OCI-LY1 (cell line): ENCODE results near the gene PABPC1L.

Experiments used
- H2AFZ ChIP-seq: fragments of 200-600 bp; sonication (generic), shearing (Covaris generic); 2 replicates; pipeline ENCODE4 v1.6.0; 2014; ENCODE audit warnings: antibody characterized with exemption, mild to moderate bottlenecking, low read length
- H3F3A ChIP-seq: fragments of 200-600 bp; sonication (generic), shearing (Covaris generic); 2 replicates; pipeline ENCODE4 v1.6.0; 2014; ENCODE audit warnings: mild to moderate bottlenecking, antibody characterized with exemption, low read length, moderate library complexity; ENCODE audit not compliant: insufficient read depth
- H3K27ac ChIP-seq: fragments of 200-600 bp; sonication (generic); 2 replicates; pipeline ENCODE4 v1.5.1; 2014; ENCODE audit warnings: low read length, mixed run types, mild to moderate bottlenecking, low read depth; ENCODE audit not compliant: poor library complexity, severe bottlenecking
- H3K27me3 ChIP-seq: fragments of 200-600 bp; sonication (generic); 2 replicates; pipeline ENCODE4 v1.6.0; 2014; ENCODE audit warnings: antibody characterized with exemption, mild to moderate bottlenecking, low read length, moderate library complexity; ENCODE audit not compliant: insufficient read depth
- H3K36me3 ChIP-seq: fragments of 200-600 bp; sonication (generic); 2 replicates; pipeline ENCODE4 v1.6.1; 2014; ENCODE audit warnings: mild to moderate bottlenecking, antibody characterized with exemption, low read length, moderate library complexity, mixed read lengths; ENCODE audit not compliant: insufficient read depth
- H3K4me1 ChIP-seq: fragments of 200-600 bp; sonication (generic); 2 replicates; pipeline ENCODE4 v1.5.1; 2014; ENCODE audit warnings: mild to moderate bottlenecking, low read length, moderate library complexity; ENCODE audit not compliant: insufficient read depth, severe bottlenecking
- H3K4me2 ChIP-seq: fragments of 200-600 bp; sonication (generic), shearing (Covaris generic); 2 replicates; pipeline ENCODE4 v1.6.1; 2014; ENCODE audit warnings: low read length
- H3K4me3 ChIP-seq: fragments of 200-600 bp; sonication (generic); 2 replicates; pipeline ENCODE4 v1.5.1; 2014; ENCODE audit warnings: low read length, low read depth, mild to moderate bottlenecking, mixed read lengths; ENCODE audit not compliant: poor library complexity, severe bottlenecking
- H3K79me2 ChIP-seq: fragments of 200-600 bp; shearing (Covaris generic); 2 replicates; pipeline ENCODE4 v1.6.1; 2016; ENCODE audit warnings: mixed run types, low read length, mixed read lengths; ENCODE audit not compliant: insufficient read depth
- H3K9ac ChIP-seq: fragments of 200-600 bp; sonication (generic), shearing (Covaris generic); 2 replicates; pipeline ENCODE4 v1.6.1; 2014; ENCODE audit warnings: mild to moderate bottlenecking, low read length, mixed read lengths
- H3K9me2 ChIP-seq: fragments of 200-600 bp; sonication (generic), shearing (Covaris generic); 2 replicates; pipeline ENCODE4 v1.6.1; 2014; ENCODE audit warnings: low read depth, mild to moderate bottlenecking, low read length, mixed read lengths
- H3K9me3 ChIP-seq: fragments of 200-600 bp; shearing (Covaris generic); 2 replicates; pipeline ENCODE4 v1.6.1; 2014; ENCODE audit warnings: low read length, mixed read lengths
- H4K20me1 ChIP-seq: fragments of 200-600 bp; sonication (generic), shearing (Covaris generic); 2 replicates; pipeline ENCODE4 v1.6.0; 2016; ENCODE audit warnings: mild to moderate bottlenecking, low read length; ENCODE audit not compliant: insufficient read depth
- EZH2 ChIP-seq: fragments of 200-600 bp; sonication (generic), shearing (Covaris generic); IDR thresholded peaks from 2 replicates; pipeline ENCODE4 v1.8.0; 2017; ENCODE audit warnings: borderline replicate concordance, mixed run types, mild to moderate bottlenecking, antibody characterized with exemption, low read length, moderate library complexity, mixed read lengths
- TF ChIP-seq, protein P1 (sequence below): fragments of 200-600 bp; sonication (generic), shearing (Covaris generic); IDR thresholded peaks from 2 replicates; pipeline ENCODE4 v1.5.1; 2017; ENCODE audit warnings: mild to moderate bottlenecking, antibody characterized with exemption, low read length, moderate library complexity, mixed read lengths

The PABPC1L gene

DNA sequence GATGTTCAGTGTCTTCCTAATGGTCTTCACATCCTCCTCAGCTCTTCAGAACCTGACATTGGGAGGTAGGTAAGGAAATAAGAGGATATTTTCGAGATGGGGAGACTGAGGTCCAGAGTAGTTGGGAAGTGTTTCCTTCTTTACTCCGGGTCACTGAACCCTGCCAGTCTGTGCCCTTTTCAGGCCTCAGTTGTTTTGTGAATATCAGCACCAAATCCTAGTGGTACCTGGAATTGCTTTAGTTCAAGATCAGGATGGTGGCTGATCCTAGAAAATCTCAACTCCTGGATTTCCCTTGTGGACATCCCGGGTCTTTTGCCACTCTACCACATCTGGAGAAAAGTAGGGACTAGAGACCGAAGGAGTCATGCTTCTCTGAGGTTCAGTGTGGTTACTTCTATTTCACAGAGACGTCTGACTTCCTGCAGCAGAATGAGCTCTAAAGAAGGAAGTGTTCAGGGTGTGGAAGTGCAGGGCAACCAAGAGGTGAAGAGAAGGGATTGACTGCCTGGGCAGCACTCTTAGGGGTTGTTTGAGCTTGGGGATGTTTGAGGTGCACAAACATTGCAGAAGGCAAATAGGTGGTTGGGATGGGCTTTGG, 57.4 kb downstream of the PABPC1L start:
- Histone ChIP-seq H3K9ac (peak overlapping the region; percentile 97), H3K27ac (peak overlapping the region; percentile 90), H3K9me2 (no peaks in the 10 kb centered on the region), H2AFZ (no peak overlapping the region), H3K36me3 (peaks cover 5% of the 10 kb centered on the region), H3K27me3 (no peaks in the 10 kb centered on the region), H3K4me3 (peak overlapping the region; percentile 98), H3K9me3 (no peaks in the 10 kb centered on the region), H3F3A (no peaks in the 10 kb centered on the region), H3K4me2 (peak overlapping the region; percentile 97), H3K4me1 (peaks cover 78% of the 10 kb centered on the region), H4K20me1 (no peaks in the 10 kb centered on the region), H3K79me2 (peaks cover 57% of the 10 kb centered on the region)
- no peak for TF ChIP-seq EZH2
- TF ChIP-seq, protein P1, sequence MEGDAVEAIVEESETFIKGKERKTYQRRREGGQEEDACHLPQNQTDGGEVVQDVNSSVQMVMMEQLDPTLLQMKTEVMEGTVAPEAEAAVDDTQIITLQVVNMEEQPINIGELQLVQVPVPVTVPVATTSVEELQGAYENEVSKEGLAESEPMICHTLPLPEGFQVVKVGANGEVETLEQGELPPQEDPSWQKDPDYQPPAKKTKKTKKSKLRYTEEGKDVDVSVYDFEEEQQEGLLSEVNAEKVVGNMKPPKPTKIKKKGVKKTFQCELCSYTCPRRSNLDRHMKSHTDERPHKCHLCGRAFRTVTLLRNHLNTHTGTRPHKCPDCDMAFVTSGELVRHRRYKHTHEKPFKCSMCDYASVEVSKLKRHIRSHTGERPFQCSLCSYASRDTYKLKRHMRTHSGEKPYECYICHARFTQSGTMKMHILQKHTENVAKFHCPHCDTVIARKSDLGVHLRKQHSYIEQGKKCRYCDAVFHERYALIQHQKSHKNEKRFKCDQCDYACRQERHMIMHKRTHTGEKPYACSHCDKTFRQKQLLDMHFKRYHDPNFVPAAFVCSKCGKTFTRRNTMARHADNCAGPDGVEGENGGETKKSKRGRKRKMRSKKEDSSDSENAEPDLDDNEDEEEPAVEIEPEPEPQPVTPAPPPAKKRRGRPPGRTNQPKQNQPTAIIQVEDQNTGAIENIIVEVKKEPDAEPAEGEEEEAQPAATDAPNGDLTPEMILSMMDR, result no peak

DNA sequence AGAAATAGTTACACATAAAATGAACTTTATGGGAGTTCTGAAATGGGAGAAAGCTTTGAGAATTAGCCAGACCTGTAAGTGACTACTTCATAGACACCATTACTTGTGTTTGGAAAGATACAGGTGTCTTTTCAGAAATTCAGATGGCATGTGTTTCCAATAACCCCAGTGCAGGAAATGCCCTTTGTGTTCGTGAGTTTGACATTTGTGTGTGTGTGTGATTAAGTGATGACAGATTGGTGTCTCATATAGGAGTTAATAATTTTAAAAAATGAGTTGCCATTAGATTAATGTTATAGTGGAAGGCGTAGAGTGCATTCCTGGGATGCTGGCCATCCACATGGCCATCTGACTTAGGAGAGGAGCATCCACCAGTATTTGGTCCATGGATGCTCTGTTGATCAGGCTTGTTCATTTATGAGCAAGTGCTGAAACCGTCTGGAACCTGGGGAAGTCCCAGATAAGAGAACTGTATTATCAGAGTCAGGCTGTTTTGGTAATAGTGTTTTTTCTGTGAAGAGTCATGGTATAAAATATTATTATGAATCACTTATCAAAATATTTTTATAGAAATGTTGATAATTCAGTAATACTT, 59.5 kb downstream of the PABPC1L start:
- Histone ChIP-seq H2AFZ (no peak overlapping the region), H3K4me1 (peaks cover 63% of the 10 kb centered on the region), H3F3A (no peaks in the 10 kb centered on the region), H3K36me3 (peaks cover 25% of the 10 kb centered on the region), H3K27ac (peak overlapping the region; percentile 90), H3K4me3 (peak overlapping the region; percentile 98), H3K4me2 (peak overlapping the region; percentile 97), H3K79me2 (peaks cover 60% of the 10 kb centered on the region), H3K9me3 (no peaks in the 10 kb centered on the region), H3K27me3 (no peaks in the 10 kb centered on the region), H3K9ac (peak overlapping the region; percentile 97), H4K20me1 (no peaks in the 10 kb centered on the region), H3K9me2 (no peaks in the 10 kb centered on the region)
- TF ChIP-seq, protein P1, result no peak
- TF ChIP-seq EZH2, result no peak

DNA sequence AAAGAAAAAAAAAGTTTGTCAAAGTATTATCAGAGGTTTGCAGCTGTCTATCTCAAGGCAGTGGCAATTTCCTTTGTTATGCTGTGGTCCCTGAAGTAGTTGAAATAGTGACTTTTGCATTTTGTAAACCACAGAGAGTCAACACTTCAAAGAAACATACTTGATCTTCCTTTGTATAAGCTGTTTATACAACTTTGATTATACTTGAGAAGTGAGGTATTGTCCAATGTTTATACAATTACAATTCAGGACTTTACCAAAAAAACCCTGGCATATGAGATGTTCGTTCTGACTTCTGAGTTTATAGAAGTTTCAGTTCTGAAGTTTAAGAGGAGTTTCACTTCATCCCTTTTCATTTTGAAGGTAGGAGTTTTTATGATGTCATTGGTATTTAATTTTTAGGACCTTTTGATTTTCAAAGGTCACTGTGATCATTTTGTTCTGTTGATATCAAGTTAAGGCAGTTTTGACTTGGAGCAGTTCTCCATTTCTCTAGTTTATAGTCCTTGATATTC, 60.4 kb downstream of the PABPC1L start:
- Histone ChIP-seq H3K9me2 (no peaks in the 10 kb centered on the region), H3K36me3 (peaks cover 34% of the 10 kb centered on the region), H3K4me2 (peak overlapping the region; percentile 97), H3K4me3 (peak overlapping the region; percentile 98), H3K27ac (peak overlapping the region; percentile 90), H3F3A (no peaks in the 10 kb centered on the region), H2AFZ (no peak overlapping the region), H3K9ac (peak overlapping the region; percentile 97), H4K20me1 (no peaks in the 10 kb centered on the region), H3K4me1 (peaks cover 54% of the 10 kb centered on the region), H3K9me3 (no peaks in the 10 kb centered on the region), H3K79me2 (peaks cover 60% of the 10 kb centered on the region), H3K27me3 (no peaks in the 10 kb centered on the region)
- no peak for TF ChIP-seq EZH2
- TF ChIP-seq, protein P1, result no peak
